GM12878 (cell line): ENCODE measurements around the gene PLEKHM2. TPM values are rescaled to one million over a fixed set of nuclear protein-coding genes. Genes with fewer than 3 reads are reported as not detected.

Experiments used
- ATAC-seq: fragments of 200-7000 bp; cut with Tn5 transposase; 3 replicates; pipeline ENCODE4 v1.9.1; 2020; ENCODE audit warnings: mild to moderate bottlenecking, moderate library complexity
- BruUV-seq: library from RNA; stranded (reverse); fragments of 400-500 nt; replicated peaks from 2 replicates; lab custom pipeline; 2021; lab: Mats Ljungman, UMichigan
- CTCF ChIA-PET: fragments of 300-600 bp; sonication (Branson Sonifier 250); formaldehyde crosslinking; extraction: SDS; loops from one replicate; lab custom pipeline; 2021; ENCODE audit warnings: inconsistent platforms; lab: Yijun Ruan, JAX
- POLR2A ChIA-PET: fragments of 350-600 bp; formaldehyde crosslinking; extraction: SDS; loops from one replicate; lab custom pipeline; 2021; ENCODE audit warnings: inconsistent platforms; lab: Charles Lee
- RAD21 ChIA-PET: fragments of 300-600 bp; sonication (Branson Sonifier 250); formaldehyde crosslinking; loops from one replicate; lab custom pipeline; 2023; ENCODE audit warnings: antibody characterized with exemption; ENCODE audit not compliant: unreplicated experiment; lab: Charles Lee
- SMC1A ChIA-PET: fragments of 300-600 bp; sonication (Branson Sonifier 250); formaldehyde crosslinking; loops from one replicate; lab custom pipeline; 2023; ENCODE audit not compliant: unreplicated experiment, uncharacterized antibody; lab: Charles Lee
- DNase-seq: peaks from one replicate; pipeline ENCODE4 v3.0.0-alpha.2; 2011; ENCODE audit warnings: low read depth, low spot score
- FAIRE-seq: peaks from 3 replicates; lab custom pipeline; 2011; peaks lifted over from hg19 to GRCh38; lab: Jason Lieb, UNC
- H2AFZ ChIP-seq: 2 replicates; pipeline ENCODE4 v1.6.0; 2011; ENCODE audit warnings: low read depth, low read length, control low read depth; ENCODE audit not compliant: control insufficient read depth
- H3K27ac ChIP-seq: 2 replicates; pipeline ENCODE4 v1.5.1; 2011; ENCODE audit warnings: control low read depth; ENCODE audit not compliant: control insufficient read depth, insufficient read depth
- H3K27me3 ChIP-seq, 2 experiments: replicated peaks in 1 of 2; 2 replicates each; pipeline versions ENCODE4 v1.6.0 to v1.6.1; 2011; ENCODE audit warnings: low read length in 1 of 2; ENCODE audit not compliant: control insufficient read depth in 2 of 2, insufficient read depth in 2 of 2
- H3K36me3 ChIP-seq, 2 experiments: 2 replicates each; pipeline ENCODE4 v1.5.1; 2011; ENCODE audit warnings: low read length in 1 of 2; ENCODE audit not compliant: control insufficient read depth in 2 of 2, insufficient read depth in 2 of 2
- H3K4me1 ChIP-seq: 2 replicates; pipeline ENCODE4 v1.6.1; 2011; ENCODE audit warnings: mild to moderate bottlenecking, low read length, moderate library complexity, mixed read lengths; ENCODE audit not compliant: control insufficient read depth, insufficient read depth
- H3K4me2 ChIP-seq: 2 replicates; pipeline ENCODE4 v1.6.0; 2011; ENCODE audit warnings: control low read depth; ENCODE audit not compliant: control insufficient read depth, insufficient read depth
- H3K4me3 ChIP-seq: fragments of 200-600 bp; sonication (generic); 2 replicates; pipeline ENCODE4 v1.5.1; 2016
- H3K79me2 ChIP-seq: 2 replicates; pipeline ENCODE4 v1.6.0; 2011; ENCODE audit warnings: low read length; ENCODE audit not compliant: control insufficient read depth, insufficient read depth
- H3K9ac ChIP-seq: 2 replicates; pipeline ENCODE4 v1.8.0; 2011; ENCODE audit warnings: low read length, control low read depth, mixed read lengths; ENCODE audit not compliant: control insufficient read depth, insufficient read depth
- H3K9me3 ChIP-seq: replicated peaks from 3 replicates; pipeline ENCODE4 v1.5.1; 2011; ENCODE audit warnings: mild to moderate bottlenecking, low read length; ENCODE audit not compliant: control insufficient read depth, insufficient read depth
- H4K20me1 ChIP-seq: 2 replicates; pipeline ENCODE4 v1.6.0; 2011; ENCODE audit not compliant: control insufficient read depth, insufficient read depth
- NRF1 ChIP-seq: conservative IDR thresholded peaks from 2 replicates; pipeline ENCODE4 v1.6.1; 2011; ENCODE audit warnings: mild to moderate bottlenecking, low read depth, low read length, improper control_type of control experiment
- RUNX3 ChIP-seq: IDR thresholded peaks from 2 replicates; pipeline ENCODE4 v1.6.1; 2012; ENCODE audit warnings: low read length, inconsistent platforms
- WGBS: methylation state at CpG from one replicate; pipeline ENCODE4 v1.1.6; 2016; ENCODE audit warnings: low lambda C conversion rate; ENCODE audit not compliant: insufficient replicate concordance, insufficient coverage; ENCODE audit errors: missing lambda C conversion rate; 5-methylcytosine and 5-hydroxymethylcytosine counted together
- in situ Hi-C: fragments of 300-500 bp; cut with MboI; formaldehyde crosslinking; loops from 9 replicates; pipeline ENCODE4 v1.14.3; 2018; ENCODE audit warnings: mixed read lengths
- intact Hi-C: fragments of 100-400 bp; cut with micrococcal nuclease; formaldehyde crosslinking; loops from one replicate; pipeline ENCODE4 v1.14.2; 2022; ENCODE audit not compliant: unreplicated experiment
- polyA plus RNA-seq, 11 experiments: library from polyadenylated mRNA; depleted of rRNA in 4 of 11; unstranded in 6 of 11; stranded (reverse) in 5 of 11; fragments of >200 nt; fragmentation: Nextera tagmentation in 4 of 11; fragmentation: Illumina TruSeq in 1 of 11; extraction: Ambion mirVana in 4 of 11; extraction: Trizol in 1 of 11; gene quantifications; 1 replicate in 1 of 11; 2 replicates in 10 of 11; pipeline versions ENCODE4 v1.2.1 to v1.2.3, GENCODE V29; 2011 to 2016; ENCODE audit warnings: inconsistent platforms in 2 of 11, missing spikeins in 2 of 11, low read depth in 1 of 11
- total RNA-seq, 4 experiments: library from RNA; depleted of rRNA in 3 of 4; stranded (reverse); fragments of >200 nt in 3 of 4; fragmentation: Illumina TruSeq in 1 of 4; extraction: Trizol in 1 of 4; gene quantifications; 2 replicates each; pipeline versions ENCODE4 v1.2.1 to v1.2.3, GENCODE V29; 2013 to 2021
- TF ChIP-seq, protein P1 (sequence below): fragments of 450-650 bp; IDR thresholded peaks from 2 replicates; pipeline ENCODE4 v1.6.1; 2017; ENCODE audit warnings: low read depth, mild to moderate bottlenecking, moderate library complexity
- TF ChIP-seq, protein P2 (sequence below): fragments of 450-650 bp; IDR thresholded peaks from 2 replicates; pipeline ENCODE4 v1.6.1; 2016; ENCODE audit warnings: mild to moderate bottlenecking
- TF ChIP-seq, protein P3 (sequence below): IDR thresholded peaks from 2 replicates; pipeline ENCODE4 v1.6.1; 2012; ENCODE audit warnings: low read length, inconsistent platforms

PLEKHM2 gene
- total and polyA plus RNA-seq, 10 of the 15 experiments (the other 5 are each of a cell fraction or from before 2014, with no cell fraction given): 0.37 to 55.2 (median 19.3) TPM

DNA sequence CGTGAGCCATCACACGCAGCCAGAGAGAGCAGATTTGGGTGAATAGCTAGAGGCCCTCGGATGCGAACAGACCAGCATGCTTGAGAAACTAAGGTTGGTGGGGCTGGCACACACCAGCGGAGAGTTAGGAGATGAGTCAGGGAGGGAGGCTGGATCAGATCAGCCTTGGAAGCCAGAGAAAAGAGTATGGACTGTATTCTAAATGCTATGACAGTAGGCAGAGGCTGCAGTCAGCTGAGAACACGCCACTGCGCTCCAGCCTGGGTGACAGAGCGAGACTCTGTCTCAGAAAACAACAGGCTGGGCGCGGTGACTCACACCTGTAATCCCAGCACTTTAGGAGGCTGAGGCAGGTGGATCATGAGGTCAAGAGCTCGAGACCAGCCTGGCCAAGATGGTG lies 4.0 kb upstream of the PLEKHM2 start:
- in situ Hi-C loops (no loop called here), intact Hi-C loops (no loop called here)
- ChIA-PET SMC1A (interaction anchor here (1.3 to 4.6 kb wide), 5 partner anchors 9 to 53 kb away, joined by 3 to 25 read pairs (median 7); no protein-coding TSS in a partner anchor), RAD21 (interaction anchor here (0.8 to 4.6 kb wide), 2 partner anchors 17 to 46 kb away, joined by 3 to 22 read pairs; no protein-coding TSS in a partner anchor), POLR2A (interaction anchor here (0.7 to 1.0 kb wide), 3 partner anchors 15 to 53 kb away, joined by 3 to 5 read pairs (median 4); no protein-coding TSS in a partner anchor), CTCF (interaction anchor here (1.7 kb wide), 1 partner anchor 17 kb away, joined by 5 read pairs; no protein-coding TSS in a partner anchor)
- Histone ChIP-seq H3K4me2 (no peak overlapping the region), H3K4me1 (peaks cover 6% of the 10 kb centered on the region), H3K27ac (no peak overlapping the region), H3K27me3 (no peaks in the 10 kb centered on the region), H3K4me3 (no peak overlapping the region), H3K36me3 (no peaks in the 10 kb centered on the region), H3K9ac (no peak overlapping the region), H2AFZ (no peak overlapping the region), H4K20me1 (no peaks in the 10 kb centered on the region), H3K9me3 (no peaks in the 10 kb centered on the region; the same call in 2 of the 3 replicates), H3K79me2 (peaks cover 12% of the 10 kb centered on the region)
- DNase-seq: no peak
- WGBS: 58% methylated on average over 11 of the region's 11 CpGs
- BruUV-seq: no TSS peak
- ATAC-seq: no peak
- no peak for FAIRE-seq
- TF ChIP-seq, protein P1, sequence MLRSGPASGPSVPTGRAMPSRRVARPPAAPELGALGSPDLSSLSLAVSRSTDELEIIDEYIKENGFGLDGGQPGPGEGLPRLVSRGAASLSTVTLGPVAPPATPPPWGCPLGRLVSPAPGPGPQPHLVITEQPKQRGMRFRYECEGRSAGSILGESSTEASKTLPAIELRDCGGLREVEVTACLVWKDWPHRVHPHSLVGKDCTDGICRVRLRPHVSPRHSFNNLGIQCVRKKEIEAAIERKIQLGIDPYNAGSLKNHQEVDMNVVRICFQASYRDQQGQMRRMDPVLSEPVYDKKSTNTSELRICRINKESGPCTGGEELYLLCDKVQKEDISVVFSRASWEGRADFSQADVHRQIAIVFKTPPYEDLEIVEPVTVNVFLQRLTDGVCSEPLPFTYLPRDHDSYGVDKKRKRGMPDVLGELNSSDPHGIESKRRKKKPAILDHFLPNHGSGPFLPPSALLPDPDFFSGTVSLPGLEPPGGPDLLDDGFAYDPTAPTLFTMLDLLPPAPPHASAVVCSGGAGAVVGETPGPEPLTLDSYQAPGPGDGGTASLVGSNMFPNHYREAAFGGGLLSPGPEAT: no peak
- TF ChIP-seq RUNX3 (no peak), NRF1 (no peak)
- TF ChIP-seq, protein P2, sequence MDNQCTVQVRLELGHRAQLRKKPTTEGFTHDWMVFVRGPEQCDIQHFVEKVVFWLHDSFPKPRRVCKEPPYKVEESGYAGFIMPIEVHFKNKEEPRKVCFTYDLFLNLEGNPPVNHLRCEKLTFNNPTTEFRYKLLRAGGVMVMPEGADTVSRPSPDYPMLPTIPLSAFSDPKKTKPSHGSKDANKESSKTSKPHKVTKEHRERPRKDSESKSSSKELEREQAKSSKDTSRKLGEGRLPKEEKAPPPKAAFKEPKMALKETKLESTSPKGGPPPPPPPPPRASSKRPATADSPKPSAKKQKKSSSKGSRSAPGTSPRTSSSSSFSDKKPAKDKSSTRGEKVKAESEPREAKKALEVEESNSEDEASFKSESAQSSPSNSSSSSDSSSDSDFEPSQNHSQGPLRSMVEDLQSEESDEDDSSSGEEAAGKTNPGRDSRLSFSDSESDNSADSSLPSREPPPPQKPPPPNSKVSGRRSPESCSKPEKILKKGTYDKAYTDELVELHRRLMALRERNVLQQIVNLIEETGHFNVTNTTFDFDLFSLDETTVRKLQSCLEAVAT: no peak
- TF ChIP-seq, protein P3, sequence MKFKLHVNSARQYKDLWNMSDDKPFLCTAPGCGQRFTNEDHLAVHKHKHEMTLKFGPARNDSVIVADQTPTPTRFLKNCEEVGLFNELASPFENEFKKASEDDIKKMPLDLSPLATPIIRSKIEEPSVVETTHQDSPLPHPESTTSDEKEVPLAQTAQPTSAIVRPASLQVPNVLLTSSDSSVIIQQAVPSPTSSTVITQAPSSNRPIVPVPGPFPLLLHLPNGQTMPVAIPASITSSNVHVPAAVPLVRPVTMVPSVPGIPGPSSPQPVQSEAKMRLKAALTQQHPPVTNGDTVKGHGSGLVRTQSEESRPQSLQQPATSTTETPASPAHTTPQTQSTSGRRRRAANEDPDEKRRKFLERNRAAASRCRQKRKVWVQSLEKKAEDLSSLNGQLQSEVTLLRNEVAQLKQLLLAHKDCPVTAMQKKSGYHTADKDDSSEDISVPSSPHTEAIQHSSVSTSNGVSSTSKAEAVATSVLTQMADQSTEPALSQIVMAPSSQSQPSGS: no peak
